K562 (cell line): ENCODE measurements around the gene RBM22. TPM values are rescaled to one million over a fixed set of nuclear protein-coding genes. Genes with fewer than 3 reads are reported as not detected.

ENCODE experiments used
- DDX20 ChIP-seq: fragments of 450-650 bp; IDR thresholded peaks from 2 replicates; pipeline ENCODE4 v1.6.1; 2016; ENCODE audit warnings: missing genetic modification characterization, low read depth, mild to moderate bottlenecking, missing compliant biosample characterization, moderate library complexity
- EP400 ChIP-seq: fragments of 450-650 bp; IDR thresholded peaks from 2 replicates; pipeline ENCODE4 v1.6.1; 2017; ENCODE audit warnings: antibody characterized with exemption, mild to moderate bottlenecking, moderate library complexity
- ETV6 ChIP-seq, 3 experiments: fragments of 150-350 bp in 1 of 3; sonication (generic) in 1 of 3; formaldehyde crosslinking in 1 of 3; IDR thresholded peaks; 2 replicates each; pipeline versions ENCODE4 v1.6.1 to v1.8.0; 2014 to 2022; ENCODE audit warnings: borderline replicate concordance in 2 of 3, low read depth in 2 of 3, antibody characterized with exemption in 1 of 3, low read length in 1 of 3, mild to moderate bottlenecking in 1 of 3, missing genetic modification reagents in 1 of 3
- FOSL1 ChIP-seq: fragments of 200-800 bp; sonication (Bioruptor generic); conservative IDR thresholded peaks from 2 replicates; pipeline ENCODE4 v1.6.1; 2016; ENCODE audit warnings: missing genetic modification characterization, missing compliant biosample characterization
- FOXK1 ChIP-seq: sonication (generic); formaldehyde crosslinking; IDR thresholded peaks from 2 replicates; pipeline ENCODE4 v1.8.0; 2022; ENCODE audit warnings: missing genetic modification reagents, mild to moderate bottlenecking, borderline replicate concordance
- HDAC3 ChIP-seq: fragments of 450-650 bp; IDR thresholded peaks from 2 replicates; pipeline ENCODE4 v1.6.1; 2018; ENCODE audit warnings: borderline replicate concordance, mild to moderate bottlenecking, moderate library complexity; ENCODE audit not compliant: partially characterized antibody
- JUN ChIP-seq, 2 experiments: sonication (generic) in 1 of 2; formaldehyde crosslinking in 1 of 2; IDR thresholded peaks; 2 replicates each; pipeline versions ENCODE4 v1.6.1 to v1.8.0; 2012 to 2022; ENCODE audit warnings: borderline replicate concordance in 2 of 2, mild to moderate bottlenecking in 2 of 2, improper control_type of control experiment in 1 of 2, low read depth in 1 of 2, low read length in 1 of 2, missing genetic modification reagents in 1 of 2
- NCOA2 ChIP-seq, 2 experiments: fragments of 450-650 bp; IDR thresholded peaks; 2 replicates each; pipeline ENCODE4 v1.6.1; 2018; ENCODE audit warnings: mild to moderate bottlenecking in 2 of 2, moderate library complexity in 1 of 2; ENCODE audit not compliant: partially characterized antibody in 2 of 2
- PHF20 ChIP-seq: fragments of 450-650 bp; IDR thresholded peaks from 2 replicates; pipeline ENCODE4 v1.6.1; 2018; ENCODE audit not compliant: partially characterized antibody
- RNF219 ChIP-seq: fragments of 250-450 bp; sonication (Bioruptor Pico); IDR thresholded peaks from 2 replicates; pipeline ENCODE4 v1.5.0; 2022; ENCODE audit warnings: mild to moderate bottlenecking
- SMAD4 ChIP-seq: fragments of 250-450 bp; sonication (Bioruptor Pico); conservative IDR thresholded peaks from 2 replicates; pipeline ENCODE4 v1.8.0; 2021; ENCODE audit warnings: inconsistent platforms, mild to moderate bottlenecking, moderate library complexity
- SP2 ChIP-seq: IDR thresholded peaks from 2 replicates; pipeline ENCODE4 v1.6.1; 2011; ENCODE audit warnings: mild to moderate bottlenecking, low read depth, low read length, moderate library complexity; ENCODE audit not compliant: poor library complexity, severe bottlenecking; ENCODE audit errors: extremely low read depth
- TAF1 ChIP-seq: IDR thresholded peaks from 2 replicates; pipeline ENCODE4 v1.6.1; 2011; ENCODE audit warnings: mild to moderate bottlenecking, low read length, moderate library complexity; ENCODE audit not compliant: insufficient read depth, control insufficient read depth, severe bottlenecking; ENCODE audit errors: extremely low read depth
- ZNF121 ChIP-seq: sonication (generic); formaldehyde crosslinking; conservative IDR thresholded peaks from 2 replicates; pipeline ENCODE4 v1.8.0; 2022; ENCODE audit warnings: missing genetic modification reagents
- ZNF398 ChIP-seq: fragments of 250-450 bp; sonication (Bioruptor Pico); IDR thresholded peaks from 2 replicates; pipeline ENCODE4 v1.8.0; 2021; ENCODE audit warnings: moderate library complexity, mild to moderate bottlenecking, inconsistent platforms
- ZNF76 ChIP-seq: fragments of 250-450 bp; sonication (Bioruptor Pico); IDR thresholded peaks from 2 replicates; pipeline ENCODE4 v1.4.0; 2020; ENCODE audit warnings: mild to moderate bottlenecking, moderate library complexity, borderline replicate concordance
- polyA plus RNA-seq, 8 experiments: library from polyadenylated mRNA; depleted of rRNA in 4 of 8; stranded (reverse) in 5 of 8; unstranded in 3 of 8; fragments of >200 nt; fragmentation: Nextera tagmentation in 2 of 8; fragmentation: Illumina TruSeq in 1 of 8; extraction: Ambion mirVana in 2 of 8; extraction: Trizol in 1 of 8; gene quantifications; 2 replicates each; pipeline versions ENCODE4 v1.2.1 to v1.2.3, GENCODE V29; 2011 to 2014; ENCODE audit warnings: inconsistent platforms in 1 of 8, missing spikeins in 1 of 8
- total RNA-seq, 7 experiments: library from RNA; depleted of rRNA in 6 of 7; stranded (reverse); fragments of >200 nt in 6 of 7; fragmentation: Illumina TruSeq in 2 of 7; extraction: Trizol in 2 of 7; gene quantifications; 2 replicates each; pipeline versions ENCODE4 v1.2.1 to v1.2.3, GENCODE V29; 2011 to 2021; ENCODE audit warnings: low replicate concordance in 1 of 7

Gene RBM22
- total and polyA plus RNA-seq, 9 of the 15 experiments (the other 6 are each of a cell fraction or from before 2014, with no cell fraction given): 31.3 to 82.2 (median 44.8) TPM

GRCh38 chr5:150700594-150701377 is at the start of gene RBM22 (continued):
- no peak for TF ChIP-seq DDX20 (tag)
- TF ChIP-seq TAF1: peak; percentile 82
- no peak; the same call in 1 of the 2 replicates for TF ChIP-seq JUN (IDR thresholded peaks at IDR 0.05; ENCODE audit: borderline replicate concordance, low read depth, low read length)
- TF ChIP-seq JUN (CRISPR knock-in tag; IDR thresholded peaks at IDR 0.05; ENCODE audit: borderline replicate concordance): no peak
- no peak for TF ChIP-seq RNF219
- no peak for TF ChIP-seq ZNF398 (CRISPR knock-in tag)
- TF ChIP-seq ZNF76 (CRISPR knock-in tag): peak; percentile 55; the same call in 1 of the 2 replicates
- peak; percentile 88 for TF ChIP-seq PHF20
- TF ChIP-seq SP2: peak; percentile 40
- 0 out of 2 replicates have a peak, but pooled peaks have one; percentile 3 for TF ChIP-seq FOSL1 (tag)
- no peak for TF ChIP-seq ZNF121 (CRISPR knock-in tag)
- TF ChIP-seq EP400: peak; percentile 74
- no peak for TF ChIP-seq NCOA2 (IDR thresholded peaks at IDR 0.05; ENCODE audit: partially characterized antibody in 2 of 2)
- no peak for TF ChIP-seq FOXK1 (CRISPR knock-in tag)
- no peak; the same call in 1 of the 2 replicates for TF ChIP-seq SMAD4 (CRISPR knock-in tag)
- TF ChIP-seq ETV6 (IDR thresholded peaks at IDR 0.05; ENCODE audit: borderline replicate concordance in 1 of 2, low read depth in 2 of 2, low read length in 1 of 2): no peak
- TF ChIP-seq ETV6 (CRISPR knock-in tag; IDR thresholded peaks at IDR 0.05; ENCODE audit: borderline replicate concordance): no peak
- TF ChIP-seq HDAC3: no peak
